ENCODE data around the gene ERC1.
"Not testable (repeated sequence)": the region's sequence is repeated elsewhere in the genome, so short reads cannot be mapped to it uniquely, and the experiment has no call there.

DNA sequence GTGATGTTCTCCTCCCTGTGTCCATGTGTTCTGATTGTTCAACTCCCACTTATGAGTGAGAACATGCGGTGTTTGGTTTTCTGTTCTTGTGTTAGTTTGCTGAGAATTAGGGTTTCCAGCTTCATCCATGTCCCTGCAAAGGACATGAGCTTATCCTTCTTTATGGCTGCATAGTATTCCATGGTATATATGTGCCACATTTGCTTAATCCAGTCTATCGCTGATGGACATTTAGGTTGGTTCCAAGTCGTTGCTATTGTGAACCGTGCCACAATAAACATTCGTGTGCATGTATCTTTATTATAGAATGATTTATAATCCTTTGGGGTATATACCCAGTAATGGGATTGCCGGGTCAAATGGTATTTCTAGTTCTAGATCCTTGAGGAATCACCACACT, 264.1 kb downstream of the ERC1 start:
- TF ChIP-seq, protein P1, sequence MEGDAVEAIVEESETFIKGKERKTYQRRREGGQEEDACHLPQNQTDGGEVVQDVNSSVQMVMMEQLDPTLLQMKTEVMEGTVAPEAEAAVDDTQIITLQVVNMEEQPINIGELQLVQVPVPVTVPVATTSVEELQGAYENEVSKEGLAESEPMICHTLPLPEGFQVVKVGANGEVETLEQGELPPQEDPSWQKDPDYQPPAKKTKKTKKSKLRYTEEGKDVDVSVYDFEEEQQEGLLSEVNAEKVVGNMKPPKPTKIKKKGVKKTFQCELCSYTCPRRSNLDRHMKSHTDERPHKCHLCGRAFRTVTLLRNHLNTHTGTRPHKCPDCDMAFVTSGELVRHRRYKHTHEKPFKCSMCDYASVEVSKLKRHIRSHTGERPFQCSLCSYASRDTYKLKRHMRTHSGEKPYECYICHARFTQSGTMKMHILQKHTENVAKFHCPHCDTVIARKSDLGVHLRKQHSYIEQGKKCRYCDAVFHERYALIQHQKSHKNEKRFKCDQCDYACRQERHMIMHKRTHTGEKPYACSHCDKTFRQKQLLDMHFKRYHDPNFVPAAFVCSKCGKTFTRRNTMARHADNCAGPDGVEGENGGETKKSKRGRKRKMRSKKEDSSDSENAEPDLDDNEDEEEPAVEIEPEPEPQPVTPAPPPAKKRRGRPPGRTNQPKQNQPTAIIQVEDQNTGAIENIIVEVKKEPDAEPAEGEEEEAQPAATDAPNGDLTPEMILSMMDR (conservative IDR thresholded peaks at IDR 0.05; ENCODE audit: low read depth, low read length) = not testable (repeated sequence)
- not testable (repeated sequence) for TF ChIP-seq RFX5 (IDR thresholded peaks at IDR 0.05; ENCODE audit: low read depth, low read length); SMC3 (IDR thresholded peaks at IDR 0.05; ENCODE audit: low read depth, low read length); RAD21 (IDR thresholded peaks at IDR 0.05; ENCODE audit: low read length); POLR2A (IDR thresholded peaks at IDR 0.05; ENCODE audit: low read depth, low read length); MAFK (IDR thresholded peaks at IDR 0.05; ENCODE audit: low read depth, low read length)
